ENCODE results near the gene OR6C76.
"Not testable (repeated sequence)": the region's sequence is repeated elsewhere in the genome, so short reads cannot be mapped to it uniquely, and the experiment has no call there.

Gene OR6C76

GRCh38 chr12:55414889-55415288 is 11.2 kb upstream of the OR6C76 start:
- in situ Hi-C loops (cut with HindIII; ENCODE audit: low sequenced_read_pairs); H3K4me3 ChIP-seq (ENCODE audit: low read depth, low read length); DNase-seq (ENCODE audit: low read depth): not testable (repeated sequence)

GRCh38 chr12:55416961-55417360 is 9.1 kb upstream of the OR6C76 start:
- DNase-seq (ENCODE audit: low read depth) = no peak
- no peak overlapping the region for H3K4me3 ChIP-seq (ENCODE audit: low read depth, low read length)
- in situ Hi-C loops (cut with HindIII; ENCODE audit: low sequenced_read_pairs) = no loop called here
- TF ChIP-seq, protein P1, sequence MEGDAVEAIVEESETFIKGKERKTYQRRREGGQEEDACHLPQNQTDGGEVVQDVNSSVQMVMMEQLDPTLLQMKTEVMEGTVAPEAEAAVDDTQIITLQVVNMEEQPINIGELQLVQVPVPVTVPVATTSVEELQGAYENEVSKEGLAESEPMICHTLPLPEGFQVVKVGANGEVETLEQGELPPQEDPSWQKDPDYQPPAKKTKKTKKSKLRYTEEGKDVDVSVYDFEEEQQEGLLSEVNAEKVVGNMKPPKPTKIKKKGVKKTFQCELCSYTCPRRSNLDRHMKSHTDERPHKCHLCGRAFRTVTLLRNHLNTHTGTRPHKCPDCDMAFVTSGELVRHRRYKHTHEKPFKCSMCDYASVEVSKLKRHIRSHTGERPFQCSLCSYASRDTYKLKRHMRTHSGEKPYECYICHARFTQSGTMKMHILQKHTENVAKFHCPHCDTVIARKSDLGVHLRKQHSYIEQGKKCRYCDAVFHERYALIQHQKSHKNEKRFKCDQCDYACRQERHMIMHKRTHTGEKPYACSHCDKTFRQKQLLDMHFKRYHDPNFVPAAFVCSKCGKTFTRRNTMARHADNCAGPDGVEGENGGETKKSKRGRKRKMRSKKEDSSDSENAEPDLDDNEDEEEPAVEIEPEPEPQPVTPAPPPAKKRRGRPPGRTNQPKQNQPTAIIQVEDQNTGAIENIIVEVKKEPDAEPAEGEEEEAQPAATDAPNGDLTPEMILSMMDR (IDR thresholded peaks at IDR 0.05; ENCODE audit: low read depth, low read length, missing control alignments) = no peak

DNA sequence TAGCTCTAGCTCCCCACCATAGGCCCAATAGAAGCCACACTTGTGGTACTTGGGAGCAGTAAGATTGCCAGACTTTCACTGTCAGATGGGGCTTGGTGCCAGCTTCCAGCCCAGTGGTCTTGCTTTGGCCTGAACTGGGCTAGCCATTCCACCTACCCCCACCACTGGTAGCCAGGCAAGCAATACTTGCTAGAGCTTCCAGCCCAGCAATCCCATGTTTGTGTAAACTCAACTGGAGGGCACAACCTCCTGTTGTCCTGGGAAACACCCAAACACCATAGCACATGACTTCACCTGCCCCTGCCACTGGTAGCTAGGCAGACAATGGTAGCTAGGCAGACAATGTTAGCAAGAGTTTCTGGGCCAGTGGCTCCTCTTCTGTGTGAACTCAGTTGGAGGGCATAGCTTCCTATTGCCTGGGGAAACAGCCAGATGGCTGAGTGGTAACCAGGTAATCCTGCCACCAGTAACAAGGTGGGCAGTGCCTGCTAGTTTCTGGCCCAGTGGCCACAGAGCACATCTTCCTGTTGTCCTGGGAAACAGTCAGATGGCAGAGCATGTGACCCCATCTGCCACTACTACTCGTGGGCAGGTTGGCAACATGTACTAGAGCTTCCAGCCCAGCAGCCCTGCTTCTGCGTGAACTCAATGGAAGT is 5.6 kb upstream of the OR6C76 start:
- in situ Hi-C loops (cut with HindIII; ENCODE audit: low sequenced_read_pairs) = no loop called here
- DNase-seq (ENCODE audit: low read depth) = no peak
- TF ChIP-seq, protein P1 (IDR thresholded peaks at IDR 0.05; ENCODE audit: low read depth, low read length, missing control alignments) = no peak
- no peak overlapping the region for H3K4me3 ChIP-seq (ENCODE audit: low read depth, low read length)

DNA sequence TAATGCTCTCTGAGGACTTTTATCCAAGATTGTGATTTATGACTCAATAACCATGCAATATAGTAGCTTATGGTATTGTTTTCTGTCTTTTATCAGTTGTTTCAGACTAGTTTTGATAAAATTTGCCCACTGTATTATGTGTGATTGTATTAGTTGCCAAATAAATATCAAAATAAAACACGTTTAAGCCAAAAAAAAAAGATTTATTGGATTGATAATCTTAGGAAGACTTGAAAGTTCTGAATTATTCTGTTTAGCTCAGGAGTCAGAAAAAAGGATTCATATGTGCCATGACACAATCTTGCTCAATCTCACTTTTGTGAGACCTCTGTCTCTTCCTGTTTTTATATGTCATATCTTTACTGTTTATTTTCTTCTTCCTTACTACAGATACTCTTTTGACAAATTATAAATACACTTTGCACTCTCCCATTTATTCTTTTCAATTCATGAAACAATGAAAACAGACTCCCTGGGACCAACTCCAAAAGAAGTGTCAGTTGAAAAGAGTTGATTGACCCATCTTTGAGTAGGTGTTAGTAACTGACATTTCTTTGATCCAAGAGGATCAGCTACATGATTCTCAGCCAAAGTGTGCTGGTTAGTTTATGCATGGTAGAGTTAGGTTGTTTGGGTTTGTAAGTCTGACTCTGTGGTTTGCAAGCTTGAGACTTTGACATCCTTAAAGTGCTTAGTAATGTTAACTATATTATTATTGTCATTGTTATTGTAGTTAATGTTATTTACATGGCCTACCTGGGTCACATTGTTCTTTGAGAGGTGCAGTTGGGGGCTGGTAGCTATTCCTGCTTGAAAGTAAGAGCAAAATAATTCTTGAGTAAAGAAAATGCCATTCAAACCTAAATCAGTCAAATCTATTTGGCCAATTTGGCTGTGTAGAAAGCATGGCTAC is 2.5 kb downstream of the OR6C76 start:
- in situ Hi-C loops (cut with HindIII; ENCODE audit: low sequenced_read_pairs) = no loop called here
- no peak overlapping the region for H3K4me3 ChIP-seq (ENCODE audit: low read depth, low read length)
- DNase-seq (ENCODE audit: low read depth) = no peak
- TF ChIP-seq, protein P1 (IDR thresholded peaks at IDR 0.05; ENCODE audit: low read depth, low read length, missing control alignments) = no peak

DNA sequence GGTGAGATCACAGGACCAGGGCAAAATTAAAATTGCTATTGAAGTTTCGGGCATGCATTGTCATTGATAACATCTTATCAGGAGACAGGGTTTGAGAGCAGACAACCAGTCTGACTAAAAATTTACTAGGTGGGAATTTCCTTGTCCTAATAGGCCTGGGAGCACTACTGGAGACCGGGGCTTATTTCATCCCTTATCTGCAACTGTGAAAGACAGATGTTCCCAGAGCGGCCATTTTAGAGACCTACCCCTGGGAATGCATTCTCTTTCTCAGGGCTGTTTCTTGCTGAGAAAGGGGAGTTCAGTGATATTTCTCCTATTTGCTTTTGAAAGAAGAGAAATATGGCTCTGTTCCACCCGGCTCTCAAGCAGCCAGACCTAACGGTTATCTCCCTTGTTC is 15.2 kb downstream of the OR6C76 start:
- in situ Hi-C loops (cut with HindIII; ENCODE audit: low sequenced_read_pairs); H3K4me3 ChIP-seq (ENCODE audit: low read depth, low read length); DNase-seq (ENCODE audit: low read depth): not testable (repeated sequence)

DNA sequence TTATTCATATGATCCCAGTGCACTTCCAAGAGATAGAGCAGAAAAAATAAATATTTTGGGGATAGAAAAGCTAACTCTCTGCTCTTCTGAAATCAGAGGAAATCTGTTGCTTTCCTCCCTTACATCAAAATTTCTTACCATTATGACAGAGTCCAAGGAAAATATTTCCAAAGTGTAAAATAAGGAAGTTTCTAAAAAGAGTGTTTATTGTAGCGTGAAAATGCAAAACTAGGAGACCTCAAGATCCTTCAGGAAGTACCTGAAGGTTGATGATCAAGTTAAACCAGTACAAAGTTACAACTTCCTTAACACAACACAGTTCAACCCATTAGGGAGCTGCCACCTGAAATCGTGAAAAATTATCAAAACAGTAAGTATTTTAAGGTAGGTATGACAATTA is 17.7 kb downstream of the OR6C76 start, which contains the start of gene OR6C2:
TSS of gene OR6C2 (plus strand) at position 301 of the 400 bp plus-strand sequence. CDS start 8,138 bp downstream, outside the sequence.
- in situ Hi-C loops (cut with HindIII; ENCODE audit: low sequenced_read_pairs) = no loop called here
- TF ChIP-seq, protein P1 (IDR thresholded peaks at IDR 0.05; ENCODE audit: low read depth, low read length, missing control alignments) = no peak
- H3K4me3 ChIP-seq (ENCODE audit: low read depth, low read length) = no peak within 1 kb of the TSS
- DNase-seq (ENCODE audit: low read depth) = no peak

- TF ChIP-seq, protein P1 (IDR thresholded peaks at IDR 0.05; ENCODE audit: low read depth, low read length, missing control alignments) = no peak
- in situ Hi-C loops (cut with HindIII; ENCODE audit: low sequenced_read_pairs) = no loop called here
- no peak overlapping the region for H3K4me3 ChIP-seq (ENCODE audit: low read depth, low read length)
- no peak for DNase-seq (ENCODE audit: low read depth)
Observed at GRCh38 chr12:55445357-55445756, 19.3 kb downstream of the OR6C76 start.
